Regular cardiac myocyte (primary cell): ENCODE results near the gene NOB1. TPM values are rescaled to one million over a fixed set of nuclear protein-coding genes. Genes with fewer than 3 reads are reported as not detected.

Experiments used
- total RNA-seq: library from RNA; depleted of rRNA; stranded (reverse); fragments of >200 nt; gene quantifications from 2 replicates; pipeline ENCODE4 v1.2.3, GENCODE V29; 2014

The NOB1 gene
- total RNA-seq: 12.7 and 33.2 TPM in 2 replicates

GRCh38 chr16:69754469-69755310 lies at the start of gene NOB1:
Gene NOB1, minus strand, starts transcription at chr16:69754926. Its CDS starts 16 bp downstream, at chr16:69754910.

GRCh38 chr16:69761983-69762813 lies 7.5 kb upstream of the NOB1 start, which contains the start of gene WWP2:
Gene WWP2, plus strand, starts transcription at chr16:69762332. Its CDS starts 24,679 bp downstream, at chr16:69787011.

GRCh38 chr16:69726313-69727060 lies 28.2 kb downstream of the NOB1 start, which contains the start of gene NQO1:
Gene NQO1, minus strand, starts transcription at chr16:69726560. Its CDS starts 121 bp downstream, at chr16:69726439.

Other genes with a start within 250 kb of the NOB1 start
- gene NFAT5, start 189.0 kb downstream of the NOB1 start, total RNA-seq: 14.2 and 14.9 TPM in 2 replicates
- 259 and 440 TPM in 2 replicates for gene NQO1, start 28.4 kb downstream of the NOB1 start, total RNA-seq
- gene WWP2, start 7.4 kb upstream of the NOB1 start, total RNA-seq: 21.3 and 28.2 TPM in 2 replicates
- gene CLEC18A, start 196.4 kb upstream of the NOB1 start, total RNA-seq: under 0.01 and 0.19 TPM in 2 replicates